ENCODE measurements around the gene B9D2. TPM values are rescaled to one million over a fixed set of nuclear protein-coding genes. Genes with fewer than 3 reads are reported as not detected.

The B9D2 gene
- total RNA-seq, 1 experiment from 2014 or later = 10.8 TPM

DNA sequence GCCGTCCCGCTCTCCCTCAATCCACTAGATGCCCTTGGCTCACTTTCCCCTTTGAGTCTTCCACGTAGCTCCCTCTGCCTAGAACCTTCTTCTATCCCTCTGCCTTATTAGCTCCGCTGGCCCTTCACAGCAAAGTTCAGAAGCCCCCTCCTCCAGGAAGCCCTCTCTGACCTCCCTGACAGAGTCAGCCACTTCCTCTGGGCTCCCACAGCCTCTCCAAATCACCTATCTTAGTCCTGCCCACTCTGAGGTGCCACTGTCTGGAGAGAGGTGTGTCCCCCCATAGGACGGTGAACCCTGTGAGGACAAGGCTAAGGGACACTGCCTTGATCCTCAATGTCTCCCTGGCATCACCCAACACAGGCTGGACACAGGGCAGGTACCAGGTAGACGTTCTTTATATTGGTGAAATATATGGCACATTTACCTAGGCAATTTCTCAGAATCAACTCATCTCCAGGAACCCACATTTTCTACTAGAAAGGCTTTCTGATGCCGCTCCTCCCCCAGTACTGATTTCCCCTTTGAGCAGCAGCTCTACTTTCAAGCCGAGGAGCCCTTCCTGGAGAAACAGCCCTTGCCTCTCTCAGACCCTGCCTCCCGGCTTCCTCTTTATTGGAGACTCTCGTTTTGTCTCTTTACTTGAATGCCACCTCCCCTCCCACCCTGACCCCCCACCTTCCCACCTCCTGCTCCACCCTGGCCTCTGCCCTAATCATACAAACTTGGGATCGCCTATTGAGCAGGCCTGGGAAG is 6.8 kb downstream of the B9D2 start:
- intact Hi-C loops (cut with micrococcal nuclease; ENCODE audit: unreplicated experiment) = loop anchor here (10.0 kb wide), 1 partner anchor 78 kb away; the partner anchor contains the start of gene DMAC2
- peaks cover 8% of the 10 kb centered on the region; the same call in 1 of the 2 replicates for H3F3A ChIP-seq (ENCODE audit: insufficient read depth, low read depth)
- H3K27me3 ChIP-seq (ENCODE audit: insufficient read depth, low read depth) = no peaks in the 10 kb centered on the region
- H3K79me2 ChIP-seq (ENCODE audit: low read depth) = no peaks in the 10 kb centered on the region; the same call in 1 of the 2 replicates
- no peaks in the 10 kb centered on the region for H4K20me1 ChIP-seq (ENCODE audit: insufficient read depth)
- BruUV-seq (replicated peaks) = no TSS peak
- H3K36me3 ChIP-seq (ENCODE audit: low read depth) = no peaks in the 10 kb centered on the region
- H2AFZ ChIP-seq = no peak overlapping the region
- ChIA-PET POLR2A (ENCODE audit: unreplicated experiment) (no interaction called here), CTCF (no interaction called here)
- no peak for TF ChIP-seq EZH2 (IDR thresholded peaks at IDR 0.05; ENCODE audit: low read depth)
- TF ChIP-seq, protein P1, sequence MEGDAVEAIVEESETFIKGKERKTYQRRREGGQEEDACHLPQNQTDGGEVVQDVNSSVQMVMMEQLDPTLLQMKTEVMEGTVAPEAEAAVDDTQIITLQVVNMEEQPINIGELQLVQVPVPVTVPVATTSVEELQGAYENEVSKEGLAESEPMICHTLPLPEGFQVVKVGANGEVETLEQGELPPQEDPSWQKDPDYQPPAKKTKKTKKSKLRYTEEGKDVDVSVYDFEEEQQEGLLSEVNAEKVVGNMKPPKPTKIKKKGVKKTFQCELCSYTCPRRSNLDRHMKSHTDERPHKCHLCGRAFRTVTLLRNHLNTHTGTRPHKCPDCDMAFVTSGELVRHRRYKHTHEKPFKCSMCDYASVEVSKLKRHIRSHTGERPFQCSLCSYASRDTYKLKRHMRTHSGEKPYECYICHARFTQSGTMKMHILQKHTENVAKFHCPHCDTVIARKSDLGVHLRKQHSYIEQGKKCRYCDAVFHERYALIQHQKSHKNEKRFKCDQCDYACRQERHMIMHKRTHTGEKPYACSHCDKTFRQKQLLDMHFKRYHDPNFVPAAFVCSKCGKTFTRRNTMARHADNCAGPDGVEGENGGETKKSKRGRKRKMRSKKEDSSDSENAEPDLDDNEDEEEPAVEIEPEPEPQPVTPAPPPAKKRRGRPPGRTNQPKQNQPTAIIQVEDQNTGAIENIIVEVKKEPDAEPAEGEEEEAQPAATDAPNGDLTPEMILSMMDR (conservative IDR thresholded peaks at IDR 0.05) = no peak
- H3K9me2 ChIP-seq (ENCODE audit: insufficient read depth) = no peaks in the 10 kb centered on the region
- H3K4me2 ChIP-seq = no peak overlapping the region
- no peaks in the 10 kb centered on the region for H3K9me3 ChIP-seq (ENCODE audit: insufficient read depth, low read depth)
- no peaks in the 10 kb centered on the region for H3K4me1 ChIP-seq (replicated peaks; ENCODE audit: insufficient read depth)
- H3K27ac ChIP-seq = no peak overlapping the region
- no peak for DNase-seq
- H3K4me3 ChIP-seq = no peak overlapping the region

DNA sequence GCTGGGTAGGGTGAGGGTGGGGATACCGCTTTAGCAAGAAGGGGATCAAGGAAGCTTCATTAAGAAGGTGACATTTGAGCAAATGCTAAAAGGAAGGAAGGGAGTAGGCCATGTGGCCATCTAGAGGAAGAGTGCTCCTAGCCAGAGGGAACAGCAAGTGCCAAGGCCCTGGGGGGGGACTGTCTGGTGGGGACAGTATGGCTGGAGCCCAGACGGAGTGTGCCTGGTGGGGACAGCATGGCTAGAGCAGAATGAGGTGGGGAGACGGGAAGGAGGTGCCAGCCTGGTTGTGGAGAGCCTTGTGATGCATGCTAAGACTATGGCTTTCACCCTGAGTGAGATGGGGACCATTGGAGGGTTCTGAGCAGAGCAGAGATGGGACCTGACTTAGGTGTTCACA is 8.1 kb downstream of the B9D2 start:
- Histone ChIP-seq H3K27ac (no peak overlapping the region), H3K36me3 (ENCODE audit: low read depth) (no peaks in the 10 kb centered on the region), H3K27me3 (ENCODE audit: insufficient read depth, low read depth) (no peaks in the 10 kb centered on the region), H3F3A (ENCODE audit: insufficient read depth, low read depth) (peaks cover 11% of the 10 kb centered on the region; the same call in 1 of the 2 replicates), H3K79me2 (ENCODE audit: low read depth) (no peaks in the 10 kb centered on the region; the same call in 1 of the 2 replicates), H4K20me1 (ENCODE audit: insufficient read depth) (no peaks in the 10 kb centered on the region), H3K4me2 (no peak overlapping the region), H3K4me1 (replicated peaks; ENCODE audit: insufficient read depth) (peaks cover 13% of the 10 kb centered on the region), H3K9me2 (ENCODE audit: insufficient read depth) (no peaks in the 10 kb centered on the region), H2AFZ (no peak overlapping the region), H3K9me3 (ENCODE audit: insufficient read depth, low read depth) (no peaks in the 10 kb centered on the region), H3K4me3 (no peak overlapping the region)
- ChIA-PET CTCF (interaction anchor here (0.5 kb wide), 1 partner anchor 93 kb away, joined by 6 read pairs; no protein-coding TSS in a partner anchor), POLR2A (ENCODE audit: unreplicated experiment) (interaction anchor here (0.7 kb wide), 1 partner anchor 131 kb away, joined by 5 read pairs; no protein-coding TSS in a partner anchor)
- no TSS peak for BruUV-seq (replicated peaks)
- no peak for DNase-seq
- intact Hi-C loops (cut with micrococcal nuclease; ENCODE audit: unreplicated experiment) = loop anchor here (10.0 kb wide), 1 partner anchor 79 kb away; the partner anchor contains the start of gene DMAC2
- TF ChIP-seq, protein P1 (conservative IDR thresholded peaks at IDR 0.05) = no peak
- TF ChIP-seq EZH2 (IDR thresholded peaks at IDR 0.05; ENCODE audit: low read depth) = no peak

DNA sequence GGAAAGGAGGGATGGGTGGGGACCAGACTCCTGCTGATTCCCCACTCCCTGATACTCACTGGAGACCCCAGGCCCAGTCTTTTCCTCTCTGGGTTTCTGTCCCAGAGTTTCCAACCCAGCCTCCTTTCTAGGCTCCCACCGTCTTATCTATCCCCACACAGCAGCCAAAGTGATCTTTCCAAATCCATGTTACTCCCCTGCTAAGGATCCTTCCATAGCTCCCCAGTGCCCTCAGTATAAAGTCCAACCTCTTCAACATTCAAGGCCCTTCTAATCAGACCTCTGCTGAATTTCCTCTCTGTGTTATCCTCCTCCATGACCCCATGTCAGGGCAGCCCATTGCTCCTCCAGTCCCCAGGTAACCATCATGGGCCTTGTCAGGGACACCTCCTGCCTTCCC is 8.9 kb downstream of the B9D2 start:
- Histone ChIP-seq H4K20me1 (ENCODE audit: insufficient read depth) (no peaks in the 10 kb centered on the region), H3K27ac (no peak overlapping the region), H3K79me2 (ENCODE audit: low read depth) (no peaks in the 10 kb centered on the region; the same call in 1 of the 2 replicates), H3K9me2 (ENCODE audit: insufficient read depth) (no peaks in the 10 kb centered on the region), H3K36me3 (ENCODE audit: low read depth) (no peaks in the 10 kb centered on the region), H3K4me2 (no peak overlapping the region), H2AFZ (no peak overlapping the region), H3K4me1 (replicated peaks; ENCODE audit: insufficient read depth) (peaks cover 15% of the 10 kb centered on the region), H3K9me3 (ENCODE audit: insufficient read depth, low read depth) (no peaks in the 10 kb centered on the region), H3F3A (ENCODE audit: insufficient read depth, low read depth) (peaks cover 15% of the 10 kb centered on the region; the same call in 1 of the 2 replicates), H3K4me3 (no peak overlapping the region), H3K27me3 (ENCODE audit: insufficient read depth, low read depth) (no peaks in the 10 kb centered on the region)
- BruUV-seq (replicated peaks) = no TSS peak
- POLR2A ChIA-PET (ENCODE audit: unreplicated experiment) = interaction anchor here (0.7 kb wide), 1 partner anchor 131 kb away, joined by 5 read pairs; no protein-coding TSS in a partner anchor
- TF ChIP-seq, protein P1 (conservative IDR thresholded peaks at IDR 0.05) = no peak
- TF ChIP-seq EZH2 (IDR thresholded peaks at IDR 0.05; ENCODE audit: low read depth) = no peak
- intact Hi-C loops (cut with micrococcal nuclease; ENCODE audit: unreplicated experiment) = loop anchor here (10.0 kb wide), 1 partner anchor 80 kb away; the partner anchor contains the start of gene DMAC2
- CTCF ChIA-PET = no interaction called here
- DNase-seq = no peak
